SK-N-MC (cell line): ENCODE measurements around the gene RAC2.

ENCODE experiments used
- EZH2 ChIP-seq: fragments of 200-600 bp; sonication (generic); IDR thresholded peaks from one replicate; pipeline ENCODE4 v1.6.1; 2017; ENCODE audit warnings: antibody characterized with exemption
- POLR2AphosphoS5 ChIP-seq: IDR thresholded peaks from 2 replicates; pipeline ENCODE4 v1.6.1; 2012; ENCODE audit warnings: mild to moderate bottlenecking, low read depth, low read length, borderline replicate concordance

GRCh38 chr22:37226514-37226913 is 17.6 kb downstream of the RAC2 start:
- TF ChIP-seq EZH2 (no peak), POLR2AphosphoS5 (no peak)
